ENCODE measurements around the gene SYT6. TPM values are rescaled to one million over a fixed set of nuclear protein-coding genes. Genes with fewer than 3 reads are reported as not detected.

Gene SYT6
- total RNA-seq, 4 donors from 2014 or later = 0.14 to 0.64 TPM; not detected in 2

DNA sequence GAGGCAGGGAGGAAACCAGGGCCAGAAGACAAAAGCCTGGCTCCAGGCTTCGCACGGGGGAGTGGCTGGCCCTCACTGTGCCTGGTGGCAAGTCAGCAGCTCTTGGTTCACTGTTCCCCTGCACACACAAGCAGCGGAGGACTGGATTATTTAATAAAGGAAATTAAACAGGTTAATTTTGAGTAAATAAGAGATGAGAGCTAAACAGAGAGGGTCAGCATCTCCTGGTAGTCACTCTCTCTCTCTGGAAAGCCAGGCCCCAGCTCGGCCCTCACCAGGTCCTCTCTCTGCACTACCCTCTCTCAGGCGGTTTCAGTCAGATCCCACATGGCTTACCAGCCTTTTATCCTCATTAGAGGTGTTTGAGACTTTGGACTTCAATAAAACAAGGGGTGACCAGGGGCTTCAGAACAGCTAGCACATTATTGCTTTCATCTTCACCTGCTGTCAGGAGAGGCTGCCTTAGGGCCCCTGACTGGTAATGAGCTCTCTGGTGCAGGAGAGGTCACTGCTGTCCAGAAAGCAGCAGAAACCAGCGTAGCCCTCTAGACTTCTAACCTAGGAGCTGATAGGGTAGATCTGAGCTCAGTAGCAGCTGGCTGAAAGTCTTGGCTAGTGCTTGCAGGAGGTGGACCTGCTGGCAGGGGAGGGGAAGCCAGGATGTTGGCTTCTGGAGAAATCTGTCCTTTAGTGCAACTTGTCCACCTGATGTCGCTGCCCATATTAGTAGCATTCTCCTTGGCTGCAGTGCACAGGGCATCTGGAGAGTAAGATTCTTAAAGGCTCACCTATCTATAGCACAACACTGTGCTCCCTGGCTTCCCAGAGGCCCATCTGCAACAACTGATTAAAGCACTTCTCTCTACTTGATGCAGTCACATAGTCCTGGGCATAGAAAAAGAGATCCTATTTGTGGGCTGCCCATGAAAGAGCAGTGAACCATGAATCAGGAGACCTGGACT, 45.9 kb downstream of the SYT6 start:
- TF ChIP-seq POLR2AphosphoS5 (IDR thresholded peaks at IDR 0.05) (no peak), POLR2A (IDR thresholded peaks at IDR 0.05) (no peak), EP300 (IDR thresholded peaks at IDR 0.05; ENCODE audit: low read depth) (no peak)
- TF ChIP-seq, protein P1, sequence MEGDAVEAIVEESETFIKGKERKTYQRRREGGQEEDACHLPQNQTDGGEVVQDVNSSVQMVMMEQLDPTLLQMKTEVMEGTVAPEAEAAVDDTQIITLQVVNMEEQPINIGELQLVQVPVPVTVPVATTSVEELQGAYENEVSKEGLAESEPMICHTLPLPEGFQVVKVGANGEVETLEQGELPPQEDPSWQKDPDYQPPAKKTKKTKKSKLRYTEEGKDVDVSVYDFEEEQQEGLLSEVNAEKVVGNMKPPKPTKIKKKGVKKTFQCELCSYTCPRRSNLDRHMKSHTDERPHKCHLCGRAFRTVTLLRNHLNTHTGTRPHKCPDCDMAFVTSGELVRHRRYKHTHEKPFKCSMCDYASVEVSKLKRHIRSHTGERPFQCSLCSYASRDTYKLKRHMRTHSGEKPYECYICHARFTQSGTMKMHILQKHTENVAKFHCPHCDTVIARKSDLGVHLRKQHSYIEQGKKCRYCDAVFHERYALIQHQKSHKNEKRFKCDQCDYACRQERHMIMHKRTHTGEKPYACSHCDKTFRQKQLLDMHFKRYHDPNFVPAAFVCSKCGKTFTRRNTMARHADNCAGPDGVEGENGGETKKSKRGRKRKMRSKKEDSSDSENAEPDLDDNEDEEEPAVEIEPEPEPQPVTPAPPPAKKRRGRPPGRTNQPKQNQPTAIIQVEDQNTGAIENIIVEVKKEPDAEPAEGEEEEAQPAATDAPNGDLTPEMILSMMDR (IDR thresholded peaks at IDR 0.05) = no peak
- DNase-seq = no peak
- in situ Hi-C loops (cut with MboI; ENCODE audit: low pct_ligation_motif_present in 1 of 4, low pct_unique_long_range_greater_than_20kb in 1 of 4, low sequenced_read_pairs in 3 of 4) = no loop called here
- no peaks in the 10 kb centered on the region for H3K36me3 ChIP-seq
- 38 to 81% methylated on average over 3 to 7 of the region's 7 CpGs for WGBS, 2 donors (ENCODE audit: low coverage in 1 of 2)
- H3K9me3 ChIP-seq = no peaks in the 10 kb centered on the region
- no peak overlapping the region for H3K4me3 ChIP-seq
- H3K27ac ChIP-seq = no peak overlapping the region
- intact Hi-C loops (cut with DNase I; ENCODE audit: low total_unique reads) = loop anchor here (10.0 kb wide), 1 partner anchor 117 kb away; no protein-coding TSS in a partner anchor
- no peaks in the 10 kb centered on the region for H3K27me3 ChIP-seq
- H3K4me1 ChIP-seq = no peaks in the 10 kb centered on the region

DNA sequence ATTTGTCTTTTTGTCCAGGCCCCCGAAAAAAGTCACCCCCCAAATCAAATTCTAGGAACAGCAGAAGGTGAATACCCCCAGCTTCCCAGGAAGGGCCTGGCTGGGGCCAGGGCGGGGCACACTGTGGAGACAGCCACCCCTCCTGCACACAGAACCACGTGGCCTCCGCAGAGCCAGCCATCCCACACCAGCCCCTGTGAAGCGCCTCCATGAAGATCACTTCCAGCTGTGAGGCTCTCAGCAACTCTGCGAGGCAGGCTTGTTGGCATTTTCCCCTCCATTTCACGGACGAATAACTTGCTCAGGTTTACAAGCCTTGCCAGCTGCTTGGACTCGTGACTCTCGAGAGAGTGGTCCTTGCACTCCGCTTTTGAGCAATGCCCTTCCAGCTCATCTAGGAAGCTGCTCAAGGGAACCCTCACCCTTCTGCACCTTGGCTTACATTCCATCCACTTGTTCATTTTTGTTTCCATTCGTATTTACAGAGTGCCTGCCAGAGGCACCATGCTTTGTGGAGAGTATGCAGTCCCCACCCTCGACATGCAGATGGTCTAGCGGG, 48.2 kb downstream of the SYT6 start:
- Histone ChIP-seq H3K9me3 (no peaks in the 10 kb centered on the region), H3K36me3 (no peaks in the 10 kb centered on the region), H3K4me3 (no peak overlapping the region), H3K4me1 (no peaks in the 10 kb centered on the region), H3K27ac (no peak overlapping the region), H3K27me3 (no peaks in the 10 kb centered on the region)
- intact Hi-C loops (cut with DNase I; ENCODE audit: low total_unique reads) (loop anchor here (10.0 kb wide), 1 partner anchor 119 kb away; no protein-coding TSS in a partner anchor), in situ Hi-C loops (cut with MboI; ENCODE audit: low pct_ligation_motif_present in 1 of 4, low pct_unique_long_range_greater_than_20kb in 1 of 4, low sequenced_read_pairs in 3 of 4) (no loop called here)
- WGBS, 2 donors (ENCODE audit: low coverage in 1 of 2) = 82% methylated on average over 13 of the region's 14 CpGs; no CpG with 5 or more reads in 1 of the 2 donors
- no peak for DNase-seq
- TF ChIP-seq EP300 (IDR thresholded peaks at IDR 0.05; ENCODE audit: low read depth) (no peak), POLR2AphosphoS5 (IDR thresholded peaks at IDR 0.05) (no peak), POLR2A (IDR thresholded peaks at IDR 0.05) (no peak)
- TF ChIP-seq, protein P1 (IDR thresholded peaks at IDR 0.05) = no peak

DNA sequence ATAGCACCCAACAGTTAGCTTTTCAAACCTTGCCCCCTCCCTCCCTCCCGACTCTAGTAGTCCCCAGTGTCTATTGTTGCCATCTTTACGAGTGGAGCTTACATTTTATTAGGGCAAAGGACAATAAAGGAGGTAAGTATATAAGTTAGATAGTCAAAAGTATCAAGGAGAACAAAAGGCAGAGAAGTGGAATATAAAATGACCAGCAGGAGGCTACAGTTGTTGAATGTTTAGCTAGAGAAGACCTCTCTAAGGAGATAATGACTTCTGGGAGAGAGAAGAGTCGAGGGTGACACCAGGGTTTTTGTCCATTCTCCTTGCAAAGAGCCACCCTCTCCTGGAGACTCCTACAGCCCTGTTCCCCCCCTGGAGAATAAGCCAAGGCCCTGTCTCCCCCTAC, 48.7 kb downstream of the SYT6 start:
- no peaks in the 10 kb centered on the region for H3K4me1 ChIP-seq
- no peaks in the 10 kb centered on the region for H3K9me3 ChIP-seq
- intact Hi-C loops (cut with DNase I; ENCODE audit: low total_unique reads) = loop anchor here (10.0 kb wide), 1 partner anchor 120 kb away; no protein-coding TSS in a partner anchor
- H3K4me3 ChIP-seq = no peak overlapping the region
- DNase-seq = no peak
- no peak overlapping the region for H3K27ac ChIP-seq
- in situ Hi-C loops (cut with MboI; ENCODE audit: low pct_ligation_motif_present in 1 of 4, low pct_unique_long_range_greater_than_20kb in 1 of 4, low sequenced_read_pairs in 3 of 4) = no loop called here
- no peaks in the 10 kb centered on the region for H3K36me3 ChIP-seq
- no peaks in the 10 kb centered on the region for H3K27me3 ChIP-seq
- no peak for TF ChIP-seq POLR2A (IDR thresholded peaks at IDR 0.05)
- TF ChIP-seq EP300 (IDR thresholded peaks at IDR 0.05; ENCODE audit: low read depth) = no peak
- no peak for TF ChIP-seq POLR2AphosphoS5 (IDR thresholded peaks at IDR 0.05)
- TF ChIP-seq, protein P1 (IDR thresholded peaks at IDR 0.05) = no peak
- 44 to 70% methylated on average over 1 to 3 of the region's 3 CpGs for WGBS, 2 donors (ENCODE audit: low coverage in 1 of 2)

DNA sequence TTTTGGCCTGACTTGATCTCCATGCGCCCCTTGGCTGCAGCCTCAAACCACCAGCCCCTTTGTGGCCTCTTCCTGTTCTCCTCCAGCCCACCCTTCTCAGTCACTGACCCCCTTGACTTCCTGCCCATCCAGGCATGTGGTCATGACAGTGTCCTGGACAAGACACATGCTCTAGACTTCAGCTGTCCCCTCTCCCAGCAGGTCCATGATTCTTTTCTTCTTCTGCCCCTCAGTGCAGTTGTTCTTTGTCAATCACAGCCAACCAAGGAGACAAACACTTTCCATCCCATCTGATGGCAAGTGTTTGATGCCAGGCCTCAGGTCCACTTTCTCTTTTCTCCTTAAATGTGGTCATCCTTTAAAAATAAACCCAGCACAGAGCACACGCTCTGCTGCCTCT, 49.7 kb downstream of the SYT6 start:
- no peaks in the 10 kb centered on the region for H3K9me3 ChIP-seq
- no peaks in the 10 kb centered on the region for H3K27me3 ChIP-seq
- in situ Hi-C loops (cut with MboI; ENCODE audit: low pct_ligation_motif_present in 1 of 4, low pct_unique_long_range_greater_than_20kb in 1 of 4, low sequenced_read_pairs in 3 of 4) = no loop called here
- no peak overlapping the region for H3K27ac ChIP-seq
- no peak overlapping the region for H3K4me3 ChIP-seq
- no peak for TF ChIP-seq POLR2A (IDR thresholded peaks at IDR 0.05)
- TF ChIP-seq, protein P1 (IDR thresholded peaks at IDR 0.05) = no peak
- TF ChIP-seq EP300 (IDR thresholded peaks at IDR 0.05; ENCODE audit: low read depth) = no peak
- 82% methylated on average over 2 of the region's 2 CpGs; no CpG with 5 or more reads in 1 of the 2 donors for WGBS, 2 donors (ENCODE audit: low coverage in 1 of 2)
- H3K36me3 ChIP-seq = no peaks in the 10 kb centered on the region
- intact Hi-C loops (cut with DNase I; ENCODE audit: low total_unique reads) = loop anchor here (10.0 kb wide), 1 partner anchor 121 kb away; no protein-coding TSS in a partner anchor
- DNase-seq = no peak
- no peaks in the 10 kb centered on the region for H3K4me1 ChIP-seq
